ENCODE measurements around the gene FUT6.
"Not testable (repeated sequence)": the region's sequence is repeated elsewhere in the genome, so short reads cannot be mapped to it uniquely, and the experiment has no call there.

FUT6 gene

GRCh38 chr19:5857203-5858081 is 17.9 kb upstream of the FUT6 start:
- DNase-seq, result no peak

DNA sequence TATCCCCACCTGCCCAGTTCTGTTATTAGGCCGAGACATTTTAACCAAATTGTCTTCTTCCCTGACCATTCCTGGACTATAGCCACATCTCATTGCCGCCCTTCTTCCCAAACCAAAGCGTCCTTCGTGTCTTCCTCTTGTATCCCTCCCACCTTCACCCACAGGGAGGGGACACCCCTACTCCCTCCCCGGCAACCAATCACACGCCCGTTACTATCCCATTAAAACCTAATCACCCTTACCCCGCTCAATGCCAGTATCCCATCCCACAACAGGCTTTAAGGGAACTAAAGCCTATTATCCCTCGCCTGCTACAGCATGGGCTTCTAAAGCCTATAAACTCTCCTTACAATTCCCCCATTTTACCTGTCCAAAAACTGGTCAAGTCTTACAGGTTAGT is 15.6 kb upstream of the FUT6 start:
- not testable (repeated sequence) for DNase-seq

DNA sequence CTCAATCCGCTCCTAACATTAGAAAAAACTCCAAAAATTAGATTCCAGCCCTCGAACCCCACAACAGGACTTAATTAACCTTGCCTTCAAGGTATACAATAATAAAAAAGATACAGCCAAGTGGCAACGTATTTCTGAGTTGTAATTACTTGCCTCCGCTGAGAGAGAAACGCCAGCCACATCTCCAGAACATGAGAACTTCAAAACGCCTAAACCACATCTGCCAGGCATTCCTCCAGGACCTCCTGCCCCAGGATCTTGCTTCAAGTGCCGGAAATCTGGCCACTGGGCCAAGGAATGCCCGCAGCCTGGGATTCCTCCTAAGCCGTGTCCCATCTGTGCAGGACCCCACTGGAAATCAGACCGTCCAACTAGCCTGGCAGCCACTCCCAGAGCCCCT is 14.6 kb upstream of the FUT6 start:
- DNase-seq, result not testable (repeated sequence)

GRCh38 chr19:5851302-5851701 is 11.8 kb upstream of the FUT6 start, which contains the start of gene FUT3:
Gene FUT3 (minus strand): TSS chr19:5851449.
- DNase-seq, result no peak

- no peak for DNase-seq
Measured at GRCh38 chr19:5850743-5851293, 11.3 kb upstream of the FUT6 start.

GRCh38 chr19:5850189-5850588 is 10.7 kb upstream of the FUT6 start:
- DNase-seq, result no peak

- not testable (repeated sequence) for DNase-seq
Measured at GRCh38 chr19:5848621-5849020, 9.1 kb upstream of the FUT6 start.

- not testable (repeated sequence) for DNase-seq
Measured at GRCh38 chr19:5847846-5848245, 8.3 kb upstream of the FUT6 start.

DNA sequence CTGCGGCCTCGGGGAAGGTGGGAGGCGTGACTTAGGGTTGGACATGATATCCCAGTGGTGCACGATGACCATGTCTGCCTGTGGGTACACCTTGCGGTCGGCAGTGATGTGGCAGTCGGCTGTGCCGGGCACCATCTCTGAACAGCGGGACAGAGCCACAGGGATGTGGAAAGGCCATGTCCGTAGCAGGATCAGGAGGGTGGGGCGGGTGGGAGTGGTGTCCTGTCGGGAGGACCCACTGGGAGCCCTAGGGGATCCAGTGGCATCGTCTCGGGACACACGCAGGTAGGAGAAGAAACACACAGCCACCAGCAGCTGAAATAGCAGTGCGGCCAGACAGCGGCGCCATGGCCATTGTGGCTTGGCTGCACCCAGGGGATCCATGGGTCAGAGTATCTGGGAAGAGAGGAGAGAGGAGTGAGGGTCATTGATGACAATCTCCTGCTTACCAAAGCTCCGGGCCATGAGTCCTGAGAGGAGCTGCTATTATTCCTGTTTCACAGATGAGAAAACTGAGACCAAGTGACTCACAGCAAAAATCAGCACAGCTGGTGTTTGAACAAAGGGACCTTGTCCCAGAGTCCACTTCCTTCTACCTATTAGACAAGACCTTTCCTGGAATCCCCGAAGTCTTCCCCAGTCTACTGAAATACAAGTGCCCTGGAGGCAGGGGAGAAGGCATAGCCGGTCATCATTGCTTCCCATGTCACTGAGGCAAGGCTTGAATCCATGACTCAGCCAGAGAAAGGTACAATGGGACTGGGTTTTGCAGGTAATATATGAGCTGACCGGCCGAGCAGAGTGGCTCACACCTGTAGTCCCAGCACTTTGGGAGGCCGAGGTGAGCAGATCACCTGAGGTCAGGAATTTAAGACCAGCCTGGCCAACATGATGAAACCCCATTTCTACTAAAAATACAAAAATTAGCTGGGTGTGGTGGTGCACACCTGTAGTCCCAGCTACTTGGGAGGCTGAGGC is 5.2 kb upstream of the FUT6 start:
- DNase-seq, result no peak

DNA sequence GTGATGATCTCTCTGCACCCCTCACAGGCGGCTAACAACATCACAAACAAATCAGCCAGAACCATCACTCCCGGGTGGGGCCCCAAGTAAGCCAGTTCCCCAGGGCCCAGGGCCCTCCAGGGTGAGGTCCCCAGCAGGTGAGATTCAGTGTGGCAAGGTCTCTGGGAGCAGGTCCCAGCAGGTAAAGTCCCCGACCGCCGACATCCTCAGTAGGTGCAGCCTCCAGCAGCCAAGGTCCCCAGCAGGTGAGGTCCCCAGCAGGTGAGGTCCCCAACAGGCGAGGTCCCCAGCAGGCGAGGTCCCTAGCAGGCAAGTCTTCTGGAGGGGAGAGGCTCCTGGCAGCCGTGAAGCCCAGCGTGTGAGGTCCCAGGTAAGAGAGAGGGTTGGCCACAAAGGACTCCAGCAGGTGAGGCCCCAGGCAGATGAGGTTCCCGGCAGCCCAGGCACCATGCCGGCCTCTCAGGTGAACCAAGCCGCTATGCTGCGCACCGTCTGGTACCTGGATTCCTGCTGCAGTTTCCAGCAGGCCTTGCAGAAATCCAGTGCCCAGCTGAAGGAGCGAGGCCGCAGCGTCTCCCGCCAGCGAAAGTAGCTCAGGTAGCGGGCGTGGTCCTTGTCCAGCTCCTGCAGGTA is 3.9 kb upstream of the FUT6 start:
- no peak for DNase-seq

- DNase-seq, result peak in 1 of 3 experiments; percentile 44
Measured at GRCh38 chr19:5841735-5842111, 2.2 kb upstream of the FUT6 start.

- DNase-seq, result no peak
Measured at GRCh38 chr19:5838353-5839064, 993 bp downstream of the FUT6 start.

- DNase-seq, result no peak
Measured at GRCh38 chr19:5837761-5838352, 1.6 kb downstream of the FUT6 start.

GRCh38 chr19:5832527-5833216 is 6.8 kb downstream of the FUT6 start:
- no peak for DNase-seq

DNA sequence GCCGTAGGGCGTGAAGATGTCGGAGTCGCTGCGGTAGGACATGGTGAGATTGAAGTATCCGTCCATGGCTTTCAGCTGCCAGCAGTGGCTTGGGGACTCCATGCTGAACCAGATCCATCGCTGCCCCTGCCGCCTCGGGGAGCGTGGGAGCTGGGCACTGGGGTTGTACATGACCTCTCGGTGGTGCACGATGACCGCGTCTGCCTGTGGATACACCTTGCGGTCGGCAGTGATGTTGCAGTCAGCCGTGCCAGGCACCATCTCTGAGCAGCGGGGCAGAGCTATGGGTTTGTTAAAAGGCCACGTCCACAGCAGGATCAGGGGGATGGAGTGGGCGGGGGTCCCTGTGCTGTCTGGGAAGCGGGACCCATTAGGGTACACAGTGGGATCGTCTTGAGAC is 7.4 kb downstream of the FUT6 start:
- no peak for DNase-seq

DNA sequence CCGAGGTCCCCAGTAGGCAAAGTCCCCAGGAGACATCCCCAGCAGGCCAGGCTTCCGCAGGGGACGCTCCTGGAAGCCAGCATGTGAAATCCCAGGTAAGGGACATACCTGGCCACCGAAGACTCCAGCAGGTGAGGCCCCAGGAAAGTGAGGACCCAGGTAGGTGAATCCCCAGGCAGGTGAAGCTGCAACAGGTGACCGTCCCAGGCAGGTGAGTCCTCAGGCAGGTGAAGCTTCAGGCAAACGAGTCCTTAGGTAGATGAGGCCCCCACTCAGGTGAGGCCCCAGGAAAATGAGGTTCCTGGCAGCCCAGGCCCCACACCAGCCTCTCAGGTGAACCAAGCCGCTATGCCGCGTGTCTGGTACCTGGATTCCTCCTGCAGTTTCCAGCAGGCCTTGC is 8.3 kb downstream of the FUT6 start:
- no peak for DNase-seq

GRCh38 chr19:5829567-5830310 is 9.8 kb downstream of the FUT6 start:
- DNase-seq, result no peak

DNA sequence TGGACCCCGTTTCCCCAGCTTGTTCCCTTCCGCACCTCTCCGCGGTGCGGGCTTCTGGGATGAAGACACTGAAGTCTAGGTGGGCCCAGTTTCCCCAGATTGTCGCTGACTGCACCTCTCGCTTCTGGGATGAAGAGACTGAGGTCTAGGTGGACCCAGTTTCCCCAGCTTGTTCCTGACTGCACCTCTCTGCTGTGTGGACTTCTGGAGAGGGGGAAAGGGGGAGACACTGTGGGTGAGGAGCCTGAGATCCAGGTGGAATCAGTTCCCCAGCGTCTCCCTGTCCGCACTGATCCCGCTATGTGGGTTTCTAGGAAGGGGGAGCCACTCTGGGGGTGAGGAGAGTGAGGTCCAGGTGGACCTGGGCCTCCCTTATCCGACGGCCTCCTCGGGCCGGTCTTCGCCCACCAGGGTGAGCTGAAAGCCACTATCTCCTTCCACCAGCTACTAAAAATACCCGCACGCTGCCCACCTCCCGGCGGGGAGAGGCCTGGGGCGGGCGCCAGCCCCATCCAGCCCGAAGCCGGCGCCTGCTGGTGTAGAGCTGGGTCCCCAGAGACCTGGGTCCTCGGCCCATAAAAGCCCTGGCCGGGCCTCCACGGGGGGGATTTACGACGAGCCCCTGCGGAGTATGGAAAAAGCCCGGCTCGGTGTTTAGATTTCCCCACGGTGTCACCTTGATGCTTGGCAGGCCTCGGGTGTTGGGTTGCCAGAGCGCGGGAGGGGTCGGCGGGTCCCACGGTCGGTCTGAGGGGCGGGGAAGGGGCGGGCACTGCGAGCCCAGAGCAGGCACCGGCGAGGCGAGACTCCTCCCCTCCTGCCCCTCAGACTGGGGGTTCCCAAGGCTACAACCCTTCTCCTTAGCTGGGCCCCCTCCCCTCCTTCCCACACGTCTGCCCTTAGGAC is 10.6 kb downstream of the FUT6 start:
- peak; percentile 31 to 84 (median 70) for DNase-seq

Data from NCI-H1417 (cell line).